GM12891 (cell line): ENCODE data around the gene TTC7B.
A peak's percentile ranks its signal among the peaks of the same experiment; 100 is the strongest.

ENCODE experiments used
- DNase-seq: peaks from one replicate; pipeline ENCODE4 v3.0.0; 2011; ENCODE audit warnings: low spot score; ENCODE audit not compliant: insufficient read length
- FAIRE-seq: peaks from 2 replicates; lab custom pipeline; 2011; peaks lifted over from hg19 to GRCh38; lab: Jason Lieb, UNC
- PAX5 ChIP-seq: IDR thresholded peaks from 2 replicates; pipeline ENCODE4 v1.6.1; 2011; ENCODE audit warnings: low read length, moderate library complexity, mild to moderate bottlenecking; ENCODE audit not compliant: insufficient read depth, severe bottlenecking
- POLR2A ChIP-seq: IDR thresholded peaks from 2 replicates; pipeline ENCODE4 v1.6.1; 2011; ENCODE audit warnings: low read depth, low read length, control low read depth
- POLR2AphosphoS5 ChIP-seq: IDR thresholded peaks from 2 replicates; pipeline ENCODE4 v1.6.1; 2011; ENCODE audit warnings: low read depth, low read length, control low read depth
- POU2F2 ChIP-seq: IDR thresholded peaks from 2 replicates; pipeline ENCODE4 v1.6.1; 2011; ENCODE audit warnings: low read depth, mild to moderate bottlenecking, control low read depth, low read length, moderate library complexity
- SPI1 ChIP-seq: IDR thresholded peaks from 2 replicates; pipeline ENCODE4 v1.6.1; 2011; ENCODE audit warnings: low read depth, low read length, control low read depth
- TAF1 ChIP-seq: IDR thresholded peaks from 2 replicates; pipeline ENCODE4 v1.6.1; 2011; ENCODE audit warnings: low read depth, low read length, control low read depth

TTC7B gene

DNA sequence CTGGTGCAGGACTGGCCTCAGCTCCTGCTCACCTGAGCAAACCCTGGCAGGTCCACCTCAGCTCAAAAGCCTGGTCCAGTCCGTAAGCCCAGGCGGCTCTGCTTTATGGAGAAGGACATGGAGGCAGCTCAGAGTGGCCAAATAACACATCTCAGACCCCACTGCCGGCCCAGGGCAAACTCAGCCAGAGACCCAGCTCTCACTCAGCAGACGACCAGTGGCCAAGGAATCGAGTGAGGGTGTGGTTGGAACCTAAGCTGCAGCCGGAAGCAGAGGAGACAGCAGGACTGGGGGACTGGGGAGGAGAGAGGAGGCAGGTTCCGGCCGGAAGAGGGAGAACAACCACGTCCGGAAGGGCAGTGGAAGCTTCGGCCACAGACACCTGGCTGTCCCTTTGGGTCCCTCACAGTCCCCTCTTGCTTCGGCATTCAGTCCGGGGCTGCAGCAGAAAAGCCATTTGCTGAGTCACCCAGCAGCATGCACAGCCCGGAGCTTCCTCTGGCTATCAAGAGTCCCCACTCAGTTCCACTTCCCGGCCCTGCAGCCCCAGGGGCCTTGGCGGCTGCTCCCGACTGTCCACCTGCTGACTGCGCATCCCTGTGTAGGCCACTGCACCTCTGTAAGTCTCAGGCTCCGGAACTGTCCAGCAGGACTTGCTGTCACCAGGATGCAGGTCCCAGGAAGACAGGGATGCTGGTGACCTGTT lies 315.4 kb downstream of the TTC7B start:
- FAIRE-seq (no peak), DNase-seq (no peak)
- TF ChIP-seq POLR2A, result no peak
- TF ChIP-seq POLR2AphosphoS5, result no peak
- TF ChIP-seq SPI1, result no peak
- no peak for TF ChIP-seq POU2F2
- no peak for TF ChIP-seq PAX5
- TF ChIP-seq TAF1, result no peak

DNA sequence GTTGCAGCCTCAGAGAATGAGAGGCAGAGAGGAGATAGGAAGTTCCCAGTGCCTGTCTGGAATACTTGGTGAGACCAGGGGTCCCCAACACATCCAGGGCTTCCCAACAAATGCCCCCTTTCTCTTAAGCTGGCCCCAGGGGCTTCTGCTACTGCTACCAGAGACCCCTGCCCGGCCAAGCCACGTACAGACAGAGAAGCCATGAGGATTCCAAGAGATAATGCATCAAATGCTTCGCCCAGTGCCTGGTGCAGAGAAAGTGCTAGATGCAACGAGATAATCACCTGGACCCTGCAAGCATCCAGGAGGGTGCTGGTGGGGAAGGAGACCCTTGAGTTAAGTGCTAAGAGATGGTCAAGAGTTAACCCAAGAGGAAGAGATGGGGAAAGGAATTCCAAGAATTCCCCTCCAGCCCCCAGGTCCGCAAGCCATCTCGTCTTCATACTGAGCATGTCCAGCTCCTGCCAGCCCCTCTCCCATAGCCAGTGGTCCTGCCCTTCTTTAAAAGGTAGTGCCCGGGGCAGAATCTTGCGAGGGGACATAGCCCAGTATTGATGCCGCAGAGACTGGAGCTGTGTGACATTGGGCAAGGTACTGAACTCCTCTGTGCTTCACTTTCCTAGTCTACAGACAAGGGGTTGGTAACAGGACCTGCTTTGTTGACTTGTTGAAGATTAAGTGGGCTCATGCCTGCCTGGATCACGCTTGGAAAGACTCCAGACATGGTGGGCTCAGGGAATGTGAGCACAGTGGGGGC lies 316.1 kb downstream of the TTC7B start:
- TF ChIP-seq POLR2AphosphoS5 (no peak), POU2F2 (no peak), TAF1 (no peak), POLR2A (no peak), SPI1 (no peak), PAX5 (no peak)
- FAIRE-seq (no peak), DNase-seq (no peak)

DNA sequence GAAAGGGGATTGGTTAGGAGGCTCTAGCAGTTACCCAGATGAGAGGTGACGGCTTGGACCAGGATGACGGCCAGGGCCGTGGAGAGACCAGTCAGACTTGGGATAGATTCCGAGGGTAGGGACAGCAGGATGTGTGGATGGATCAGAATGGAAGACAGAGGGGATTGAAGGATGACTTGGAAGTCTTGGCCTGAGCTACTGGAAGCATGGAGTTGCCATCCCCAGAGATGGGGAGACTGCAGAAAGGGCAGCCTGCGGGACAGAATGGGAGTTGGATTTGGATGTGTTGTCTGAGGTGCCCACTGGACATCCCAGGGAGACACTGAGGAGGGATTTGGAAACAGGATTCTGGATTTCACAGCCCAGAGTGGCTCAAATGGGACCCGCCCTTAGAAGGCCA lies 317.1 kb downstream of the TTC7B start:
- FAIRE-seq, result no peak
- TF ChIP-seq SPI1, result no peak
- DNase-seq, result no peak

DNA sequence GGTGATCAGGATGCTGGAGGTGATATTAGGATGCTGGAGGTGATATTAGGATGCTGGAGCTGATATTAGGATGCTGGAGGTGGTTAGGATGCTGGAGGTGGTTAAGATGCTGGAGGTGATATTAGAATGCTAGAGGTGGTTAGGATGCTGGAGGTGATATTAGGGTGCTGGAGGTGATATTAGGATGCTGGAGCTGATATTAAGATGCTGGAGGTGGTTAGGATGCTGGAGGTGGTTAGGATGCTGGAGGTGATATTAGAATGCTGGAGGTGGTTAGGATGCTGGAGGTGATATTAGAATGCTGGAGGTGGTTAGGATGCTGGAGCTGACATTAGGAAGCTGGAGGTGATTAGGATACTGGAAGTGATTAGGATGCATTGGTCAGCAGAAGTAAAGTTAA lies 318.0 kb downstream of the TTC7B start:
- TF ChIP-seq POLR2A (no peak), POU2F2 (no peak), PAX5 (no peak), SPI1 (no peak), TAF1 (no peak), POLR2AphosphoS5 (no peak)
- no peak for FAIRE-seq
- DNase-seq, result no peak

DNA sequence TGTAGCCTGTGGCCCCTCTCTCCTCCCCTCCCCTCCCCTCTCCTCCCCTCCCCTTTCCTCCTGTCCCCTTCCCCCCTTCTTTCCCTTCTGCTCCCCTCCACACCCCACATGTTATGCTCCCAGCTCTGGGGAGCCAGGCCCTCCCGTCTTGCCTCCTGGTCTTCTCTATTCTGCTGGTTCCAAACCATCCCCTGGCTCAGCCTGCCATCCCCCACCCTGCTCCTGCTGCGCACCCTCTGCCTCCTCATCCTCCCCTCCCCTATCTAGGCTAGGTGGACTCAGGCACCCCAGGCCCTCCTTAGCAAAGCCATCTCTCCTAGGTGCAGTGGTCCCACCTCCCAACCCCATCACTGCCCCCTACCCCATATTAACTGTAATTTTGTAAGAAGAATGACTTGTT lies 319.9 kb downstream of the TTC7B start:
- FAIRE-seq (no peak), DNase-seq (no peak)
- no peak for TF ChIP-seq SPI1
- no peak for TF ChIP-seq PAX5
- no peak for TF ChIP-seq TAF1
- no peak for TF ChIP-seq POU2F2
- TF ChIP-seq POLR2A, result no peak
- no peak for TF ChIP-seq POLR2AphosphoS5

DNA sequence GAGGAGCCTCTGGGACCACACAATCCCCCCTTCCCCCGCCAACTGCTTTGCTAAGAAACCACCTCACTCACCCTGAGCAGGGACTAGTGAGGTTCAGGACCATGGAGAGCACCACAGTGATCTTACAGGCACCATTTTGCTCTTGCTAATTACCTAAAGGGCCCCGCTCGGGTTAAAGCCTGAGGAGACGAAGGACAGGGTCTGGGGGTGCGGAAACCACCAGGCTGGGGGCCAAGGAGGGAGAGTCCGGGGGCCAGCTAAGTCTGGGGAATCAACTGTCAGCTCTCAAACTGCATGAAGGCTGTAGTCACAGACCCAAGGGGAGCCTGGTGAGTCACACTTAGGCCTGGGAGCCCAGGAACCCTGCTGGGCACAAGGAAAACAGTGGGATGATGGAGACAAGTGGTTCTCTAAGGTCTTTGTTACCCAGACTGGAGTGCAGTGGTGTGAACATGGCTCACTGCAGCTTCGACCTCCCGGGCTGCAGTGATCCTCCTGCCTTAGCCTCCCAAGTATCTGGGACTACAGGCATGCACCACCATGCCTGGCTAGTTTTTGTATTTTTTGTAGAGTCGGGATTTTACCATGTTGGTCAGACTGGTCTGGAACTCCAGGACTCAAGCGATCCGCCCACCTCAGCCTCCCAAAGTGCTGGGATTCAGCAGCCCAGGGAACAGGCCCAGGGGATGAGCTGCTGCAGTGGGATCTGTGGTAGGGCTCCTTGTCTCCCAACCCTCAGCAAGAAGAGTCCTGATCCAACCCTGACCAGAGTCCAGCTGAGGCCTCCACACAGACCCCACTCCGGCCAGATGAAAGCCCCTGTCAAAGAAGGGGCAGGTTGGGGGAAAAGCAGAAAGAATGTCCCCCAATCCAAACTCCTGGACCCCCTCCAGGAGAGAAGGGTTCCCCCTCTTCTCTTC lies 320.6 kb downstream of the TTC7B start:
- FAIRE-seq (no peak), DNase-seq (peak; percentile 64)
- TF ChIP-seq POU2F2 (no peak), PAX5 (no peak), SPI1 (no peak), POLR2A (no peak), TAF1 (no peak), POLR2AphosphoS5 (no peak)

DNA sequence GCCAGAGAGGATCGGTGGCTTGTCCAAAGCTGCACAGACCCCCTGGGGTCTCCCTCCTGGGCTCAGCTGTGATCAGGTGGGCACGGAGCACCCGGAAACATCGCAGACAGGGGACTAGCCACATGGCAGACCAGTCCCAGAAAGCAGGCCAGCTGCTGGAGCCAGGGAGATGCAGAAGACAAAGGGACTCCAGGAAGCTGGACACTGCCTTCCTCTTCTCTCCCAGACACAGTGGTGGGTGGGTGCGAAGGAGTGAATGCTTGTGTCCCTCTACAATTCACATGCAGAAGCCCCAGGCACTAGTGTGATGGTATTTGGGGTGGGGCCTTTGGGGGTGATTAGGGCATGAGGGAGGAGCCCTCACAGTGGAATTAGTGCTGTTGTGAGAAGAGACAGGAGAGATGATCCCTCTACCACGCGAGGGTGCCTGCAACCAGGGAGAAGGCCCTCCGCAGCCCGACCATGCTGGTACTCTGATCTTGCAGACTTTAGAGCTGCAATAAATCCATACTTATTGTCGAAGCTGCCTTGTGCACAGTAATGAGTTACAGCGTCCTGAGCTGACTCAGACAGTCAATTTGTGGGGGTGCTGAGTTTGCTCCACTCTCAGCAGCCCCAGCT lies 324.2 kb downstream of the TTC7B start:
- no peak for FAIRE-seq

DNA sequence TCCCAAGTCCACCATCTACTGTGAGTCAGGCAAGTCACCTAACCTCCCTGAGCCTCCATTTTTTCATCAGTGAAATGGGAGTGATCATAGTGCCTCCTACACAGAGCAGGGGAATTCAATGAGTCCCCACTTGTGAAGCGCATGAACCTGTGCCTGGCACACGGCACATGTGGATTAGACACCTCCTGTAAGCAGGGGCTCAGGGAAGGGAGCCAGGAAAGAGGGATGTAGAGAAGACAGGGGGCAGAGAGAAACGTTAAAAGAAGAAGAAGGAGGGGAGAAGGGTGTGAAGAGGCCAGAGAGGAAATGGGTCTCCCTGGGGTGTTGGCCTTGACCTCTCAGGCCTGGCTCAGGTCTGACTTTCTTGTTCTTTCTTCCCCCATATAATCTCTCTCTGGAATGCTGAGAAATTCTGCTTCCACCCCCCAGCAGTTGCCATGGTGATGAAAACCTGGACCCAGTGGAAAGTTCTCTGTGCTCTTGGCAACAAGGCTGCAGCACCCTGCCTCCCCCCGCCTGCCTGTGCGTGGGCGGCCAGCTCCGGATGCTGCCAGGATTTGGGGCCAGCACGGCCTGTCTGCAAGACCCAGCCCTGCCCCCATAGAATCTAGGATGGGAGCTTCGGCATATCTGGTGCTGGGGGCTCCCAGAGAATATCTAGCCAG lies 324.9 kb downstream of the TTC7B start:
- FAIRE-seq (no peak), DNase-seq (no peak)
- TF ChIP-seq PAX5 (no peak), POU2F2 (no peak), SPI1 (no peak), POLR2AphosphoS5 (no peak), TAF1 (no peak), POLR2A (no peak)

More for the DNA sequence above, 324.2 kb downstream of the TTC7B start:
- no peak for DNase-seq
- TF ChIP-seq SPI1 (no peak), PAX5 (no peak), POLR2A (no peak), TAF1 (no peak), POU2F2 (no peak), POLR2AphosphoS5 (no peak)
